Upper lobe of right lung (tissue), 1 donor: ENCODE measurements around the gene ATP6V1C2. TPM values are rescaled to one million over a fixed set of nuclear protein-coding genes. Genes with fewer than 3 reads are reported as not detected.

ENCODE experiments used
- ATAC-seq: fragments of 200-7000 bp; cut with Tn5 transposase; one replicate; pipeline ENCODE4 v1.9.1; 2020; ENCODE audit warnings: mild to moderate bottlenecking, moderate library complexity
- DNase-seq: peaks from one replicate; pipeline ENCODE4 v3.0.0-alpha.2; 2020
- H3K27ac ChIP-seq: fragments of 200-600 bp; one replicate; pipeline ENCODE4 v1.8.0; 2022
- H3K27me3 ChIP-seq: fragments of 200-600 bp; one replicate; pipeline ENCODE4 v1.8.0; 2022; ENCODE audit warnings: mild to moderate bottlenecking
- H3K36me3 ChIP-seq: fragments of 200-600 bp; one replicate; pipeline ENCODE4 v1.8.0; 2022
- H3K4me1 ChIP-seq: fragments of 200-600 bp; one replicate; pipeline ENCODE4 v1.8.0; 2022
- H3K4me3 ChIP-seq: fragments of 200-600 bp; one replicate; pipeline ENCODE4 v1.8.0; 2022; ENCODE audit warnings: mild to moderate bottlenecking
- H3K9me3 ChIP-seq: fragments of 200-600 bp; one replicate; pipeline ENCODE4 v1.8.0; 2022
- intact Hi-C: fragments of 100-400 bp; cut with DNase I; formaldehyde crosslinking; loops from one replicate; pipeline ENCODE4 v1.11.0; 2022
- total RNA-seq: library from RNA; stranded (reverse); fragmentation: NEBNext Ultra II Directional; extraction: Animal tissue kit (Norgen Biotek cat#: 25700); gene quantifications from one replicate; pipeline ENCODE4 v1.2.1, GENCODE V29; 2021
- TF ChIP-seq, protein P1 (sequence below): fragments of 200-600 bp; IDR thresholded peaks from one replicate; pipeline ENCODE4 v1.8.0; 2022; ENCODE audit warnings: antibody characterized with exemption
- donor health status: DM: no; HTN: yes; CAD: no; lungs with severe emphysema.

The ATP6V1C2 gene
- total RNA-seq, 1 donor from 2014 or later = not detected

DNA sequence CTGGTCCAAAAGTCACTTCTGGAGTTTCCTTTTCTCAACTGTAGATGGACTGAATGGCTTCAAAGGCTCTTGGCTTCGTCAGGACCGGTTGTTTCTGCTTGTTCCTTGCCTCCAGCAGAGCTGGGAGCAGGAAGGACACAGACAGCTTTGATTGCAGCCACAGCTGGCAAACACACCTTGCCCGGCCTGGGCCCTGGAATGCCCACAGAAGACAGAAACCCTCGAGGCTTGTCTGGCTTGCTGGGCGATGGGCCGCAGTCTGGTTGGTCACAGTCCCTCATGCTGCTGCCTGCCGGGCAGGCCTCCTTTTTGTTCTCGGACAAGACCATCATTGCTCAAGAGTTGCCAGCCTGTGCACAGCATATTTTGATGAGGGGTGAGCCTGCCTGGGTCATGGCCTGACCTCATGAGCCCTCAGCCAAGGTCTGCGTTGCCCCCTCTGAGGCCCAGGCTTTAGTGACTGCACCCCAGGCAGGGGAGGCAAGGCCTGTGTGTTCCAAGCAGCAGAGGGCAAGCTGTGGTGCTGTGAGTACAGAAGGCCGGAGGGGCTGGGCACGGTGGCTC lies 37.8 kb downstream of the ATP6V1C2 start:
- ATAC-seq = no peak

DNA sequence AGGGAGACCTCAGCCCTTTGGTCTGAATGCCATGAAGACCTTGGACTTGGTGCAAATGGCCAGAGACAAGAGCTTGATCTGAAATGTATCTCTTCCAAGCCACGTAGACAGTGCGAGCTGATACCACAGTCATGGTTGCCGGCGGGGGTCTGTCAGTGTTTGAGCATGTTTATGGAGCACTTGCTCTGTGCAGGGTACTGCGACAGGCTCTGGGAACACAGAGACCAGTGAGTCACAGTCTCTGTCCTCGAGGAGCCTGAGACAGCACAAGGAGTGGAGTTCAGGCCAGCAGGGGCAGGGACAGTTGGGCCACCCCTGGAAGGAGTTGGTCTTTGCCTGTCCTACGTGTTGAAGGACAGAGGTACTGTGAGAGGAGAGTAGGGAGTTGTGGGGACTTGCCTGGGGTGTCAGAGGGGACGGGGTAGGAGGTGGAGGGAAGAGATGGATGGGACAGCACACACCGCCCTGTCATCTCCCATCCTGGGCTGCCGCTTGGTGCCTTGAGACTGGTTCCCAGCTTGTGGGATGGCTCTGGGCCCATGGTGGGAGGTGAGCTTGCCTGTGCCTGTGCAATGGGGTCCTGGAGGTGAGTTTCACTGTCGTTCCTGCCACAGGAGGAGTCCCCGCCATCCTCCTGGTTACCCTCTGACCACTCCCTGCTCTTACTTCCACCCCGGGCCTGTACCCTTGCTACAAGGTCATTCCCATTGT lies 39.5 kb downstream of the ATP6V1C2 start:
- no peak for ATAC-seq
- intact Hi-C loops = no loop called here
- no peak overlapping the region for H3K27ac ChIP-seq
- TF ChIP-seq, protein P1, sequence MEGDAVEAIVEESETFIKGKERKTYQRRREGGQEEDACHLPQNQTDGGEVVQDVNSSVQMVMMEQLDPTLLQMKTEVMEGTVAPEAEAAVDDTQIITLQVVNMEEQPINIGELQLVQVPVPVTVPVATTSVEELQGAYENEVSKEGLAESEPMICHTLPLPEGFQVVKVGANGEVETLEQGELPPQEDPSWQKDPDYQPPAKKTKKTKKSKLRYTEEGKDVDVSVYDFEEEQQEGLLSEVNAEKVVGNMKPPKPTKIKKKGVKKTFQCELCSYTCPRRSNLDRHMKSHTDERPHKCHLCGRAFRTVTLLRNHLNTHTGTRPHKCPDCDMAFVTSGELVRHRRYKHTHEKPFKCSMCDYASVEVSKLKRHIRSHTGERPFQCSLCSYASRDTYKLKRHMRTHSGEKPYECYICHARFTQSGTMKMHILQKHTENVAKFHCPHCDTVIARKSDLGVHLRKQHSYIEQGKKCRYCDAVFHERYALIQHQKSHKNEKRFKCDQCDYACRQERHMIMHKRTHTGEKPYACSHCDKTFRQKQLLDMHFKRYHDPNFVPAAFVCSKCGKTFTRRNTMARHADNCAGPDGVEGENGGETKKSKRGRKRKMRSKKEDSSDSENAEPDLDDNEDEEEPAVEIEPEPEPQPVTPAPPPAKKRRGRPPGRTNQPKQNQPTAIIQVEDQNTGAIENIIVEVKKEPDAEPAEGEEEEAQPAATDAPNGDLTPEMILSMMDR = no peak
- H3K36me3 ChIP-seq = no peaks in the 10 kb centered on the region
- DNase-seq = no peak
- no peaks in the 10 kb centered on the region for H3K4me1 ChIP-seq
- H3K9me3 ChIP-seq = no peaks in the 10 kb centered on the region
- H3K4me3 ChIP-seq = no peak overlapping the region
- H3K27me3 ChIP-seq = no peaks in the 10 kb centered on the region

More for the DNA sequence above, 37.8 kb downstream of the ATP6V1C2 start:
- no peak for DNase-seq
- H3K4me1 ChIP-seq = no peaks in the 10 kb centered on the region
- H3K27me3 ChIP-seq = no peaks in the 10 kb centered on the region
- no peaks in the 10 kb centered on the region for H3K36me3 ChIP-seq
- H3K9me3 ChIP-seq = no peaks in the 10 kb centered on the region
- TF ChIP-seq, protein P1 = no peak
- intact Hi-C loops = no loop called here
- H3K4me3 ChIP-seq = no peak overlapping the region
- no peak overlapping the region for H3K27ac ChIP-seq

DNA sequence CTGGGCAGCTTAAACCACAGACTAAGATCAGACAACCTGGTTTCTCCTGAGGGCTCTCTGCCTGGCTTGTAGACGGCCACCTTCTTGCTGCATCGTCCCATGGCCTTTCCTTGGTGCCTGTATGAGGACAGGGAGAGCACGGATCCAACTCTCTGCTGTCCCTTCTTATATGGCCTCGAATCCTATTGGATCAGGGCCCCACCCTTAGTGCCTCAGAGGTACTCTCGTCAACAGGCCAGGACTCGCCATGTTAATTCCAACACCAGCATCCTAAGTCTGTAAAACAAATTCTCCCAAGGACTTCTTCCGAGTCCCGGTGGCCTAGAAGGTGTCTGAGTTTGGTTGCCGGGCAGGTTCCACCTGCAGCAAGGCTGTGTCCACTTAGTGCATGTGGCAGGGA lies 40.2 kb downstream of the ATP6V1C2 start:
- no peaks in the 10 kb centered on the region for H3K27me3 ChIP-seq
- H3K4me3 ChIP-seq = no peak overlapping the region
- intact Hi-C loops = no loop called here
- no peaks in the 10 kb centered on the region for H3K4me1 ChIP-seq
- ATAC-seq (no peak), DNase-seq (no peak)
- no peaks in the 10 kb centered on the region for H3K9me3 ChIP-seq
- no peaks in the 10 kb centered on the region for H3K36me3 ChIP-seq
- TF ChIP-seq, protein P1 = no peak
- no peak overlapping the region for H3K27ac ChIP-seq

DNA sequence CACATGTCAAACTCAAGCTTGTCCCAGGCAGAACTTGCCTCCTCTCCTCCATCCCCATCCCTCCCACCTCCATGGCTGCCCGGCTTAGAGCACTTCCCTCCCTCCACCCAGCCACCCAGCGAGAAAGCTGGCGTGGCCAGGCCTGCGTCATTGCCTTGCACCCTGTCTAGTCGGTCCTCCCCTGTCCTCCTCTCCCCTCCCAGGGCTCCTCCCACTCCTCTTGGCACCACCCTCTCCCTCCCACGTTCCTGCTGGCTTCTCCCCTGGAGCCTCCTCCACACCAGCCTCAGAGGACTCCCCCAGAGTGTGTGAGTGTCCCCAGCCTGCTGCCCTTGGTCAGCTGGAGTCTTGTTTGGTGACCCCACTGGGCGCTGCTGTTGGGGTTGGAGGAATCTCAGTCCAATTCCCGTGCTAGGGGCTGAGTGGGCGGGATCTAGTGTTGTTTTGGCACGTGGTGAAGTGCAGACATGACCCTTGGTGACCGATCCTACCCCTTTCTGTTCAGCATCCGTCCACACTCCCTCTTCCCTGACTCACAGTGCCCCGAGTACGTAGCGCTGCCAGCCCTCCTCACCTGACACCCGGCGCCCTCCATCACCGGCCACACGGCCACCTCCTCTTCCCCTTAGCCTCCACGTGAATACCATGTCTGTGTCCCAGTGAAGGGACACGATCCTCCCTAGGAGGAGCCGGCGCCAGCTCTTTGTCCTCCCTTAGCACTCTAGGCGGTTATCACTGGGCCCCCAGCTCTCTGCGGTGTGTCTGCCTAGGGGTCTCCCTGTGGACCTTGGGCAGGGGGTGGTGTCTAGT lies 41.4 kb downstream of the ATP6V1C2 start:
- no peak overlapping the region for H3K27ac ChIP-seq
- intact Hi-C loops = no loop called here
- H3K4me3 ChIP-seq = no peak overlapping the region
- no peaks in the 10 kb centered on the region for H3K9me3 ChIP-seq
- H3K27me3 ChIP-seq = no peaks in the 10 kb centered on the region
- no peaks in the 10 kb centered on the region for H3K4me1 ChIP-seq
- no peaks in the 10 kb centered on the region for H3K36me3 ChIP-seq
- ATAC-seq (no peak), DNase-seq (no peak)
- TF ChIP-seq, protein P1 = no peak

DNA sequence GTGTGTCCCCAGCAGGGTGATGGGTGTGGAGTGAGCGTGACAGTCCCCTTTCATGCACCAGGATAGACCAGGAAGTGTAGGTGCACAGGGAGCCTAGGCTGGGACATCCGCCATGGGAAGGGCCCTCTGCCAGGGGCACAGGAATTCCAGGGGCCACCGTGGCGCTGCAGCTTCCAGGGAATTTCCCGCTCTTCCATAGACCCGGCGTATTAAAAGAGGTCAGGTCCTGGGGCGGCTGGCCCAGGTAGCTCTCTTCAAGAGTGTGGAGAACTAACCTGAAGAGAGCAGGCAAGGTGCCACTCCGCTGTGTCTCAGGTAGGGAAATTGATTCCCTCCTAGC lies 42.0 kb downstream of the ATP6V1C2 start:
- ATAC-seq (no peak), DNase-seq (no peak)
- no peaks in the 10 kb centered on the region for H3K27me3 ChIP-seq
- no peak overlapping the region for H3K27ac ChIP-seq
- H3K9me3 ChIP-seq = no peaks in the 10 kb centered on the region
- TF ChIP-seq, protein P1 = no peak
- intact Hi-C loops = no loop called here
- H3K4me1 ChIP-seq = no peaks in the 10 kb centered on the region
- no peak overlapping the region for H3K4me3 ChIP-seq
- H3K36me3 ChIP-seq = no peaks in the 10 kb centered on the region
